ENCODE data around the gene CPT2. TPM values are rescaled to one million over a fixed set of nuclear protein-coding genes. Genes with fewer than 3 reads are reported as not detected.

The CPT2 gene
- total and polyA plus RNA-seq, 9 of the 15 experiments (the other 6 are each of a cell fraction or from before 2014, with no cell fraction given), result 7.6 to 25.1 (median 16.8) TPM

DNA sequence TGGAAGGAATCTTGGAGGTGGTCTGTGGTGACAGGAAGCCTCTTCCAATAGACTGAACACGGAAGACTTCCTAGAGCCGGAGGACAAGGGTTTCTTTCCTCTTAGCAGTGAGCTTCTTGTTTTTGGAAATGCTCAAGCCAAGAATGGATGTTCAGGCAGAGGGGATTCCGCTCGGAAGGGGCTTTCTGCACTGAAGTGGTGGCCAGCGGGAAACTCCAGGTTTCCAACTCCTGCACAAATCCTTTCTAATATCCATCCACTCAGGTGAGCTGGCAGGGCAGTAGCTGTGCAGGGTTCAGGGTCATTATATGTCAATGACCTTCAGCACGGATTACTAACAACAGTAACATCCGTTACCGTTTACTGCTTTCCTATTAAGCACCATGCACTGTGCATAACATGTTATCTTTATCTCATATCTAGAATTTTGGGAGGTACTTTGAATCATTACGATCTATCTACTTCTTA, 573 bp upstream of the CPT2 start (continued):
- TF ChIP-seq, protein P1, sequence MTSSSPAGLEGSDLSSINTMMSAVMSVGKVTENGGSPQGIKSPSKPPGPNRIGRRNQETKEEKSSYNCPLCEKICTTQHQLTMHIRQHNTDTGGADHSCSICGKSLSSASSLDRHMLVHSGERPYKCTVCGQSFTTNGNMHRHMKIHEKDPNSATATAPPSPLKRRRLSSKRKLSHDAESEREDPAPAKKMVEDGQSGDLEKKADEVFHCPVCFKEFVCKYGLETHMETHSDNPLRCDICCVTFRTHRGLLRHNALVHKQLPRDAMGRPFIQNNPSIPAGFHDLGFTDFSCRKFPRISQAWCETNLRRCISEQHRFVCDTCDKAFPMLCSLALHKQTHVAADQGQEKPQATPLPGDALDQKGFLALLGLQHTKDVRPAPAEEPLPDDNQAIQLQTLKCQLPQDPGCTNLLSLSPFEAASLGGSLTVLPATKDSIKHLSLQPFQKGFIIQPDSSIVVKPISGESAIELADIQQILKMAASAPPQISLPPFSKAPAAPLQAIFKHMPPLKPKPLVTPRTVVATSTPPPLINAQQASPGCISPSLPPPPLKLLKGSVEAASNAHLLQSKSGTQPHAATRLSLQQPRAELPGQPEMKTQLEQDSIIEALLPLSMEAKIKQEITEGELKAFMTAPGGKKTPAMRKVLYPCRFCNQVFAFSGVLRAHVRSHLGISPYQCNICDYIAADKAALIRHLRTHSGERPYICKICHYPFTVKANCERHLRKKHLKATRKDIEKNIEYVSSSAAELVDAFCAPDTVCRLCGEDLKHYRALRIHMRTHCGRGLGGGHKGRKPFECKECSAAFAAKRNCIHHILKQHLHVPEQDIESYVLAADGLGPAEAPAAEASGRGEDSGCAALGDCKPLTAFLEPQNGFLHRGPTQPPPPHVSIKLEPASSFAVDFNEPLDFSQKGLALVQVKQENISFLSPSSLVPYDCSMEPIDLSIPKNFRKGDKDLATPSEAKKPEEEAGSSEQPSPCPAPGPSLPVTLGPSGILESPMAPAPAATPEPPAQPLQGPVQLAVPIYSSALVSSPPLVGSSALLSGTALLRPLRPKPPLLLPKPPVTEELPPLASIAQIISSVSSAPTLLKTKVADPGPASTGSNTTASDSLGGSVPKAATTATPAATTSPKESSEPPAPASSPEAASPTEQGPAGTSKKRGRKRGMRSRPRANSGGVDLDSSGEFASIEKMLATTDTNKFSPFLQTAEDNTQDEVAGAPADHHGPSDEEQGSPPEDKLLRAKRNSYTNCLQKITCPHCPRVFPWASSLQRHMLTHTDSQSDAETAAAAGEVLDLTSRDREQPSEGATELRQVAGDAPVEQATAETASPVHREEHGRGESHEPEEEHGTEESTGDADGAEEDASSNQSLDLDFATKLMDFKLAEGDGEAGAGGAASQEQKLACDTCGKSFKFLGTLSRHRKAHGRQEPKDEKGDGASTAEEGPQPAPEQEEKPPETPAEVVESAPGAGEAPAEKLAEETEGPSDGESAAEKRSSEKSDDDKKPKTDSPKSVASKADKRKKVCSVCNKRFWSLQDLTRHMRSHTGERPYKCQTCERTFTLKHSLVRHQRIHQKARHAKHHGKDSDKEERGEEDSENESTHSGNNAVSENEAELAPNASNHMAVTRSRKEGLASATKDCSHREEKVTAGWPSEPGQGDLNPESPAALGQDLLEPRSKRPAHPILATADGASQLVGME (CRISPR knock-in tag; IDR thresholded peaks at IDR 0.05), result no peak
- TF ChIP-seq FOSL1 (tag; conservative IDR thresholded peaks at IDR 0.05) (0 out of 2 replicates have a peak, but pooled peaks have one; percentile 27), ZNF696 (CRISPR knock-in tag; conservative IDR thresholded peaks at IDR 0.05) (no peak), EP300 (IDR thresholded peaks at IDR 0.05; ENCODE audit: low read length) (no peak), HNRNPL (IDR thresholded peaks at IDR 0.05; ENCODE audit: low read depth, low read length) (no peak), MCM3 (IDR thresholded peaks at IDR 0.05) (no peak), NCOA4 (IDR thresholded peaks at IDR 0.05; ENCODE audit: partially characterized antibody) (no peak), WHSC1 (IDR thresholded peaks at IDR 0.05; ENCODE audit: low read length) (peak; percentile 81), RUNX1 (IDR thresholded peaks at IDR 0.05; ENCODE audit: low read depth) (no peak), ZFPM2 (CRISPR knock-in tag; IDR thresholded peaks at IDR 0.05) (no peak), GABPB1 (CRISPR knock-in tag; IDR thresholded peaks at IDR 0.05) (no peak), FOXJ2 (tag; IDR thresholded peaks at IDR 0.05) (no peak), MAFG (tag; conservative IDR thresholded peaks at IDR 0.05) (no peak), NFIC (IDR thresholded peaks at IDR 0.05) (no peak), E2F3 (CRISPR knock-in tag; IDR thresholded peaks at IDR 0.05) (no peak), MEF2D (tag; conservative IDR thresholded peaks at IDR 0.05; ENCODE audit: low read depth) (no peak; the same call in 1 of the 2 replicates), TCF3 (CRISPR knock-in tag; IDR thresholded peaks at IDR 0.05) (no peak), KLF1 (tag; IDR thresholded peaks at IDR 0.05) (no peak), ETV6 (IDR thresholded peaks at IDR 0.05; ENCODE audit: borderline replicate concordance in 1 of 2, low read depth in 2 of 2, low read length in 1 of 2) (no peak), ETV6 (CRISPR knock-in tag; IDR thresholded peaks at IDR 0.05; ENCODE audit: borderline replicate concordance) (0 out of 2 replicates have a peak, but pooled peaks have one; percentile 5)
- TF ChIP-seq, protein P2, sequence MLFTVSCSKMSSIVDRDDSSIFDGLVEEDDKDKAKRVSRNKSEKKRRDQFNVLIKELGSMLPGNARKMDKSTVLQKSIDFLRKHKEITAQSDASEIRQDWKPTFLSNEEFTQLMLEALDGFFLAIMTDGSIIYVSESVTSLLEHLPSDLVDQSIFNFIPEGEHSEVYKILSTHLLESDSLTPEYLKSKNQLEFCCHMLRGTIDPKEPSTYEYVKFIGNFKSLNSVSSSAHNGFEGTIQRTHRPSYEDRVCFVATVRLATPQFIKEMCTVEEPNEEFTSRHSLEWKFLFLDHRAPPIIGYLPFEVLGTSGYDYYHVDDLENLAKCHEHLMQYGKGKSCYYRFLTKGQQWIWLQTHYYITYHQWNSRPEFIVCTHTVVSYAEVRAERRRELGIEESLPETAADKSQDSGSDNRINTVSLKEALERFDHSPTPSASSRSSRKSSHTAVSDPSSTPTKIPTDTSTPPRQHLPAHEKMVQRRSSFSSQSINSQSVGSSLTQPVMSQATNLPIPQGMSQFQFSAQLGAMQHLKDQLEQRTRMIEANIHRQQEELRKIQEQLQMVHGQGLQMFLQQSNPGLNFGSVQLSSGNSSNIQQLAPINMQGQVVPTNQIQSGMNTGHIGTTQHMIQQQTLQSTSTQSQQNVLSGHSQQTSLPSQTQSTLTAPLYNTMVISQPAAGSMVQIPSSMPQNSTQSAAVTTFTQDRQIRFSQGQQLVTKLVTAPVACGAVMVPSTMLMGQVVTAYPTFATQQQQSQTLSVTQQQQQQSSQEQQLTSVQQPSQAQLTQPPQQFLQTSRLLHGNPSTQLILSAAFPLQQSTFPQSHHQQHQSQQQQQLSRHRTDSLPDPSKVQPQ (CRISPR knock-in tag; IDR thresholded peaks at IDR 0.05; ENCODE audit: borderline replicate concordance), result no peak
